ENCODE results near the gene ZC3HAV1L.

GRCh38 chr7:139071680-139072079, 35.8 kb upstream of the ZC3HAV1L start:
- TF ChIP-seq EP300 (IDR thresholded peaks at IDR 0.05) (no peak), CTCF (IDR thresholded peaks at IDR 0.05) (no peak)
